GM18517 (cell line): Measurements from ENCODE around the gene HBG1.

Experiments
- ATAC-seq: cut with Tn5 transposase; IDR thresholded peaks from one replicate; pipeline ENCODE4 v1.9.1; 2021; ENCODE audit warnings: mild to moderate bottlenecking, moderate library complexity; ENCODE audit not compliant: unreplicated experiment

The HBG1 gene

DNA sequence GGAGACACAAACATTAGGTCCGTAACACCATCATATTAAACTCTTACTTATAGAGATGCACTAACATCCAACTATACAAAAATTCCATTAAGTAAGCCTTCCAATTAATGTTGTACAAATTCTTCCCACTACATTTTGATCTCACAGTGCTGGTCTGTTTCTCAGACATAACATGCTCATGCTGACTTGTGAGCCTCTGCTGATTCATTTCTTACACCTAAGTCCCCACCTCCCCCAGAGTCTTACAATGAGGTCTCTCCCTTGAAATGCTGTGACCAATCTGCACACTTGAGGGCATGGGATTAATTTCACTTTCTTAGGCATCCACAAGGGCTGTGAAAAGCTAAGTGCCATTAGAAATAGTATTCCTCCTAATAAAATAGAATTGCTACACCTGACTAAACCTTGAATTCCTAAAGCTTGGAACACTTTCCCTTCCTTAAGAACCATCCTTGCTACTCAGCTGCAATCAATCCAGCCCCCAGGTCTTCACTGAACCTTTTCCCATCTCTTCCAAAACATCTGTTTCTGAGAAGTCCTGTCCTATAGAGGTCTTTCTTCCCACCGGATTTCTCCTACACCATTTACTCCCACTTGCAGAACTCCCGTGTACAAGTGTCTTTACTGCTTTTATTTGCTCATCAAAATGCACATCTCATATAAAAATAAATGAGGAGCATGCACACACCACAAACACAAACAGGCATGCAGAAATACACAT, 2.0 kb downstream of the HBG1 start:
- ATAC-seq, result no peak

DNA sequence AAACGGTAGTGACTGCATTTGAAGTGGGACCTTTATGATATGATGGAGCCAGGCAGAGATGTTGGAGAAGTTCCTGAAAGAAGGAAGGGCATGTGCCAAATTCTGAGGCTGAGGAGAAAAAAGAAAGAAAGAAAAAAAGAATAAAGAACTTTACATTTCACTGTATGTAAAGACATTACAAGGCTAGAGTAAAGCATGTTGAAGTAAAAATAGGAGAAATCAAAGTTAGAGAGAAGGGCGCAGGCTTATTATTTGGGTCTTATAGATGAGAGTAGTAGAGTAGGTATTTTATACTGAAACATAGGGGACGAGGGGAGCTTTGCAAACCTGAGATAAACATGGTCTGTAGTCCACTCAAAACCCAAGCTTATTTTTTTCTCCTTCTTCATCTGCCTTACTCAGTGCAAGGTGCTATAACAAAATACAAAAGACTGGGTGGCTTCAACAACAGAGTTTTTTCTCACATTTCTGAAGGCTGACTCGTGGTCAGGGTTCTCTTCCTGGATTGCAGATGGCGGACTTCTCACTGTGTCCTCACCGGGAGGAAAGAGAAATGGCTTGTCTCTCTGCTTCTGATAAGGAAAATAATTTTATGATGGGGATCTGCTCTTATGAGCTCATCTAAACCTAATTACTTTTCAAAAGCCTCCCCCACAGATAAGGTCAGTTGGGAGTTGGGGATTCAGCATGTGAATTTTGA, 2.7 kb downstream of the HBG1 start:
- no peak for ATAC-seq

DNA sequence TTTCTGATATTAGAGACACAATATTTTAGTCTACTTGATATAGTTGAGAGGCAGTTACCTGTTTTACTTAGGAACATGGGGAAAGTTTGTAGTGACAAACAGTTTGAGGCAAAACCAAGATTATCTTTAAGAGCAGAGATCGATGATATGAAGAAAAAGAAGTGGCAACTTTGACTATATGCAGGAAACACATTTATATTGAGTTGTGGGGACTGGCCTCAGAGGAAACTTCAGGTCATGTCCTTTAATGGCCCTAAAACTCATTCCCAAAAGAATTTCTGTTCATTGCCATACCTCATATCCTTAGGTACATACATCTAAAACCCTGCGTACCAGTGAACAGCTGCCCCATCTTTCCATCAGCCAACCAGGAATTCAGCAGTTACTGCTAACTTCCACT, 4.5 kb downstream of the HBG1 start:
- ATAC-seq, result no peak

DNA sequence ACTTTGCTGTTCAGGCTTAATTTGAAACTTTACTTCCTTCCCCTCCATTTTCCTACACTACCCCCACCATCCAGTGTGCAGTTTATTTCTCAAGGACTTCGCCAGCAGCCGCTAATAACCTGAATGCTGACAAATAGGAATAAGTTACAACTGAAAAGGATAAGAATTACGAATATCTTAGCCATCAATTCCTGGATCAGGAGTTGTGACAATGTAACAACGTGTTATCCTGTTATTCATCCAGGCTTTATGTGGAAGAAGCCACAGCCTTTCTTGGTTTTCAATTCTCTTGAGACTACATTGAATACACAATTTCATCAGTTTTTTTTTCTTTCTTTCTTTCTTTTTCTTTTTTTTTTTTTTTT, 5.9 kb downstream of the HBG1 start:
- ATAC-seq, result no peak

DNA sequence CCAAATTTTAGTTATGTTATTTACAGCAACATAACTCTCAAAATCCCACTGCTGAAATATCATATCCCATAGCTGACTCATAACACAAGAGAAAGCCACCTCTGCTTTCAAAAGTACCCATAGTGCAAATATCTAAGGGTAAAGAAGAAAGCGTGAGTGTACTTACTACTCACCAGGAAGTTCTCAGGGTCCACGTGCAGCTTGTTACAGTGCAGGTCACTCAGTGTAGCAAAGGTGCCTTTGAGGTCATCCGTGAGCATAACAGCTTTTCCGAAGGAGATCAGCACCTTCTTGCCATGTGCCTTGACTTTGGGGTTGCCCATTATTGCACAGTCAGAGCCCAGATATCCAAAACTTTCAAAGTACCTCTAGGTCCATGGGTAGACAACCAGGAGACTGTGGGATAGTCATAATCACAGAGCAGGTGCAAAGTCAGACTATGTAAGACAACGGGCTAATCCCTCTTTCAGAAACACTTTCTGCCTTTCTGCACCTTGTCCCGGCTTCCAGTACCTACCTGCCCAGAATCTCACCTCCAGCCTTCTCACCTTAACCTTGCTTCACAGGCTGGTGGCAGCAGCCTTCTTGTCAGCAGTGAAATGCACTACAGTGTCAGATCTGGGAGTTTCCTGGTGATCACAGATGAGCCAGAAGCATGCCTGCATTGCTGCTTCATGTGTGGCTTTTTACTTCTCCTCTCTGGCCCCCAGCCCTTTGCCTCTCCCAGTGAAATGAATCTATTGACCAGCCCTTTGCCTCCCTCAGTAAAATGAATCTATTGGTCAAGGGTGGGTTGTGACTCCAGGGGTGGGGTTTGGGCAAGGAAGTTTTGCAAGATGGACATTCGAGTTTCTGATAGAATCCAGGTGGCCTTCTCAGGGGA, 6.5 kb downstream of the HBG1 start:
- ATAC-seq, result no peak

DNA sequence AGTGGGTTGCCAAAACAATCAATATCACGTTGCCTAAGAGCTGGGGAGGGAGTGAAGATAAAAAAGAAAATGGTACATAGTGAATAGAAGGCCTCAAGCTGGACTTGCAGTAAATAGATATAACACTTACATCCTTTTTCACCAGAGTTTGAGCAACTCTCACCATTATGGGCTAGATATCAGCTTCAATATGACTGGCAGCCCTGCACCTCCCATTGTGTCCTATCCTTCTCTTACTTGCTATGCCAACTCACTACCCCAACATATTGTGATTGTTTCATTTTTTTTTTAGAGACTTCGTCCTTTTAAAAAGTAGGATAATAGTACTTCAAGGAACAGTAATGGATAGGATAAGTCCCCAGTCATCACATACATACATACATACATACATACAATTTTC, 7.4 kb downstream of the HBG1 start:
- no peak for ATAC-seq

DNA sequence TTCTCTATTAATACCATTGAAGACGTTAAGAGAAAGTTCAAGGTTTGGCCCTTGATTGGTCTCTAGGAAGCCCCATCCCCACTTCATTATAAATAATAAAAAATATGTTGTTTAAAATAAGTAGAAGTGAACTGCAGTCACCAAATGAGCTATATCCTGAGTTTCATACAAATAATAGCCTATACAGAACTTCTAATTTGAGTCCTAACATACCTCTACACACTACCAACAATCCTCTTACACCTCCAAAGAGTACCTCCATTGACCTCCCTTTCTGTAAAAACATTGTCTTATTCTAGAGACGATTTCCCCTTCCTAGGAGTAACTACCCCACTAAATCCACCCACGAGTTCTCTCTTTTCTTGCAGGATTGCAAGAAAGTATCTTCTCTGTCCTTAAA, 8.2 kb downstream of the HBG1 start:
- ATAC-seq, result no peak

DNA sequence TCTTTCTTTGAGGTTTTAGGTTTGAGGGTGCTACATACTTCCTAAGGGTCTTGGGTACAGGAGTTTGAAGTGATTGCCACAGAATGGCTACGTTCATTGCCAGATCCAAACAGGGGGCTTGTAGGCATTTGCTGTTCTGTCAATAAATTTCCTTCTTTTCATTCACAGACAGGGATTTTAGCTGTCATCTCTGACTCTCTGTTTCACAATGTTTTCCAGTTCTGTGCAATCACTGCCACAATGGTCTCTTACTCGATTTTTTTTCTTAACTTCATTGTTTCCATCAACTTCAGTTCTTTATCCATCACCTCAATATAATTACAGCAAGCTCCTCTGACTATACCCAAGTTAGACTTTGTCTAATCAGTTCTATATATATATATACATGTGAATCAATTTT, 9.2 kb downstream of the HBG1 start:
- ATAC-seq, result no peak

DNA sequence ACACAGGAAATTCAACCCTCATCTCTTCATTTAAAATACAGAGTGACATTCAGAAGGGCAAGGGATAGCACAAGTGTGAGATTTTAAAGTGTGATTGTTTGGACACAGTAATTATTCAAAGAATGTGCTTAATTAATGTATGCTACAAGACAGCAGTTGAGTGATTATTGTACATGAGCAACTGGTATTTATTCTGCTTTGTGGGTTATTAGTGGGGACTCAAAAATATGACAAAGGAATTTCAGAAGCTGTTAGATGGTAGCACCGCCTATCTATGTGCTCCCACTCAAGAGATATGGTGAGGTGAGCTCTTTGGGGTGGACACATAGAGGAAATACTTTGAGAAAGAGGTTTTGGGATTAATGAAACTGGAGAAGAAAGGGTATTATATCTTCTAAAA, 9.6 kb downstream of the HBG1 start:
- ATAC-seq, result no peak

DNA sequence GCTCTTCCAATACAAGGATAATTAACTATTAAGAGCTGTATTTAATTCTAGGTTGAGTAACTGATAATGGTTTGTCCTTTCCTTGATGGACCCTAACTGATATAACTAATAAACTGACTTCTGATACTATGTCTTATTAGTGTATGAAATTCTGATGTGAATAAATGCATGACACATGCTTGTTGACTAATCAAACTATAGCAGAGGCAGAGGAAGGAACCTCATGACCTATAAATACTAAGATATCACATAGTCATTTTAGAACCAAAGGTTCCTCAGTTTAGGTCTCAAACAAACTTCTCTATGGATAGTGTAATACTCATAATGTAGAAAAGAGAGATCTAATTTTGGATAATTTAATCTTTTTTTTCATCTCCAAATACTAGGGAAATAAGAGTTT, 10.6 kb downstream of the HBG1 start:
- ATAC-seq, result no peak

DNA sequence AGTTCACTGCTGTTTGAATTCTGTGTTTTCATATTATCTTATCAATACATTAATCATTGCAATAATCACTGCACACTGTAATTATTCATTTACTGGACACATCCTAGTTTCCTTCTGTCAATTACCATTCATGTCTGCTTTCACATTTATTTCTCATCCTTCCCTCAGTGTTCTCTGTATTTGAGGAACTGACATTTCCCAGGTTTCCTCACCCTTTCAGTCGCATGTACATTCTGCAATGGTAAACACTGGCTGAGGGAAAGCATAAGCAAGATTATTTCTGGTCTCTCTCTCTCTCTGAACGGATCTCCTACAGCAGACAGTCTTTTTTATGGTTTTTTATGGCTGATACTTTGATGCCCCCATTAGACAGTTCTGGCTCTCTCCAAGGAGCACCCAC, 11.2 kb downstream of the HBG1 start:
- ATAC-seq, result no peak

DNA sequence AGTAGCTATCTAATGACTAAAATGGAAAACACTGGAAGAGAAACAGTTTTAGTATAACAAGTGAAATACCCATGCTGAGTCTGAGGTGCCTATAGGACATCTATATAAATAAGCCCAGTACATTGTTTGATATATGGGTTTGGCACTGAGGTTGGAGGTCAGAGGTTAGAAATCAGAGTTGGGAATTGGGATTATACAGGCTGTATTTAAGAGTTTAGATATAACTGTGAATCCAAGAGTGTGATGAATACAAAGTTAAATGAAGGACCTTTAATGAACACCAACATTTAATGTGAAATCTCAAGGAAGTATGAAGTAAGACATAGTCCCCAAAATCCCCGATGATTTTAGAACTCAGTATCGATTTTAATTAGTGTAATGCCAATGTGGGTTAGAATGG, 12.2 kb downstream of the HBG1 start:
- no peak for ATAC-seq

DNA sequence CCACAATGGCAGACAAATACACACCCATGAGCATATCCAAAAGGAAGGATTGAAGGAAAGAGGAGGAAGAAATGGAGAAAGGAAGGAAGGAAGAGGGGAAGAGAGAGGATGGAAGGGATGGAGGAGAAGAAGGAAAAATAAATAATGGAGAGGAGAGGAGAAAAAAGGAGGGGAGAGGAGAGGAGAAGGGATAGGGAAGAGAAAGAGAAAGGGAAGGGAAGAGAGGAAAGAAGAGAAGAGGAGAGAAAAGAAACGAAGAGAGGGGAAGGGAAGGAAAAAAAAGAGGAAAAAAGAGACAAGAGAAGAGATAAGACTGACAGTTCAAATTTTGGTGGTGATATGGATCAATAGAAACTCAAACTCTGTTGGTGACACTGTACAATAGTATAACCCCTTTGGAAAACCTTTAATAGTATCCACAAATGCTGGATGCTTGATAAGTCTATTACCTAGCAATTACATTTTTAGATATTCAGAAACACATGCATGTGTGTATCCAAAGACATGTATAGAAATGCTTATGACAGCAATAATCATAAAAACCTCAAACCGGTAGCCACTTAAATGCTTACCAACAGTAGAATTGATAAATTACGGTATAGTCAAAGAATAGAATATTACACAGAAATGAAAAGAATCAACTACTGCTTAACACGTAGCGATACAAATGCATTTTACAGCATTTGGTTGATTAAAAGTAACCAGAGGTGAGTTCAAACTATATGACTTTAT, 14.1 kb downstream of the HBG1 start:
- ATAC-seq, result no peak

DNA sequence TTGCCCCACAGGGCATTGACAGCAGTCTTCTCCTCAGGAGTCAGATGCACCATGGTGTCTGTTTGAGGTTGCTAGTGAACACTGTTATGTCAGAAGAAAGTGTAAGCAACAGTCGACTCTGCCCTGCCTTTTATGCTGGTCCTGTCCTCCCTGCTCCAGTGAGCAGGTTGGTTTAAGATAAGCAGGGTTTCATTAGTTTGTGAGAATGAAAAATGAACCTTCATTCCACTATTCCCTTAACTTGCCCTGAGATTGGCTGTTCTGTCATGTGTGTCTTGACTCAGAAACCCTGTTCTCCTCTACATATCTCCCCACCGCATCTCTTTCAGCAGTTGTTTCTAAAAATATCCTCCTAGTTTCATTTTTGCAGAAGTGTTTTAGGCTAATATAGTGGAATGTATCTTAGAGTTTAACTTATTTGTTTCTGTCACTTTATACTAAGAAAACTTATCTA, 15.2 kb downstream of the HBG1 start, which contains the start of gene HBD:
Gene HBD, minus strand, starts transcription at position 103 of the 454 bp plus-strand sequence. Its CDS starts 50 bp downstream, at position 53.
- ATAC-seq, result no peak

DNA sequence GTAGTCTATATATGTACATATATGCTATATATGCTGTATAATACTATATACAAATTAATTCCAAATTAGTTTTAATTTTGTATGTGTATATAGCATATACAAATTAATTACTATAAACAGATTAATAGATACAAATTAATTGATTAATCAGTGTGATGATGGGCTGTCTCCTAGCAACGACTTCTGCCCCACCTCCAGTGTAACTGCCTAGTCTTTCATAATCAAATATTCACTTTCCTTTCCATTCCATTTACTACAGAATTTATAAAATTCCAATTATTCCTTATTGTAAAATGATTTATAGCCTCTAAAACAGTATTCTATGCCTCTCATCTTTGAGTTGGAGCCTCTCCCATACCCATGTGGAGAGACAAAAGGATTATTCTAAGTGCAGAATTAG, 16.4 kb downstream of the HBG1 start:
- ATAC-seq, result no peak

DNA sequence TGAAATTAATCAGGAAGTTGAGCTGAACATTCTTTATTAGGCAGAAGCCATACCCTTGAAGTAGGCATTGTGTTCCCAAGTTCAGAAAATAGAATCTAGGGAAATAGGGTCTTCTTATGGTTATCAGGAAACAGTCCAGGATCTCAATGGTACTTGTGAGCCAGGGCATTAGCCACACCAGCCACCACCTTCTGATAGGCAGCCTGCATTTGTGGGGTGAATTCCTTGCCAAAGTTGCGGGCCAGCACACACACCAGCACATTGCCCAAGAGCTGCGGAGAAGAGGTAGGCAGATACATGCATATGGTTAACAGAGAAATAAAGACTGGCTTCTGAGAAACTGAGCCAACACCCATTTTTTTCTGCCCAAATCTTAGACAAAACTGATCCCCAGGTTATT, 16.8 kb downstream of the HBG1 start:
- ATAC-seq, result no peak

DNA sequence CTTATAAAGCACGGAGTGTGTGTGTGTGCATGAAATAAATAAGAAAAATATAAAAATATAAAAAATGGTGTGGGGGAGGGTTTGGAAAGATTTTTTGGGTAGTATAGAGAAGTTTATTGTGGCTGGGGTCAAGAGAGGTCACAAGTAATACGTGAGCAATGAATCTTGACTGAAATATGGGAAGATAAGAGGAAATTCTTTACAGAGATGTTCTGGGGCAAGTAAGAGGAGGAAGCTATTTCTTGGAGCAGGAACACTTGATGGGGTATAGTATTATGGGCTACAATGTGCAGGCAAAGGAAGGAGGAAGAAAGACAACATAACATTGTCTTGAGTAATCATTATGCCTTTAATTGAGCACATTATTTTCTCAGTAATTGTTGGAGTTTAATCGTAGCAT, 17.5 kb downstream of the HBG1 start:
- ATAC-seq, result no peak

DNA sequence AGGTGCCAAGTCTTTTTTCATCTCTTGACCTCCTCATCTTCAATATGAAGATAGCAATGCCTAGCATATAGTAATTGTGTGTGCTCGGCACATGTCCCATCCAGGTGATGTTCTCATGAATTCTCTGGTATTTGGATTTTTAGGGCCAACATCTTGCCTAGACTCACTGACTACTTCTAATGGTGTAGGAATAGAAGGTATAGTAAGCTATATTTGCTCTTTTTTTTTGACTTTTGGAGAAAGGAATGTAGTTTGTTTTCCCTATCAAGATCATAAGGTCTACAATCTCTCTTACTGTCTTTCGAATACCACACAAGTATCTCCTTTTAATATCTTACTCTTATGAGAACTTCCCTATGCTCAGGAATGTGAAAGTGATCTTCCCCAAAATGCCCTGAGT, 18.5 kb downstream of the HBG1 start:
- no peak for ATAC-seq

DNA sequence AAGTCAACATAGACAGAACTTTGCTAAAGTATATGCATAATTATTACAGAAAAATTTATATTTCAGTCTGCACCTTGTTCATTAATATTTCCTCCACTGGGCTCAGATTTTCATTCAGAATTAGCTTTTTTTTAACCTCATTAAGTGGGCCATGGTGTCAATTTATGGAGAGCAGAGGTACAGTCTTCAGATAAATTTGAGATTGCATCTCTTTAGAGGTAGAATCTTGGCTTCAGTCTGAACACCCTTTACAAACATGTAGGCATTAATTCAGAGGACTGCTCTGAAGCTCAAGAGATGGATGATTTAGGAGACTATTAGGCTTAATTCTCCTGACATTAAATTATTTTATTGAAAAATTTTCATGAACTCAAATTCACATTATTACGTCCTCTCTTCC, 19.4 kb downstream of the HBG1 start:
- ATAC-seq, result no peak

DNA sequence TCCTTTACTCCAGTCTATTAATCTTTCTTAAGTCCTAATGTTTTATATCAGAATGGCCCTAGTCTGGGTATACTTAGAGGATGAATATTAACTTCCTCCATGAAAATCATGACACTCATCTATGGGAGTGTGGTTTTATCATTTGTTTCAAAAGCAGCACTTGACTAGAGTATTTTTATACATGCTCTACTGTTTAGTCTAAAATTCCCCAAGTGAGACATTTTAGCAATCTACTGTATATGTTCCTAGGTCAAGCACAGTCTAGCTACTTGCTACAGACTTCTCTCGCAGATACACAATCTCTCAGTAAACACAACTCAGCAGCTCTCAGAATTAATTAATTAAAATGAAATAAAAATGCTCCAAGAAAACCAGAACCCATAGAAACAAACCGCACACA, 19.9 kb downstream of the HBG1 start:
- no peak for ATAC-seq

DNA sequence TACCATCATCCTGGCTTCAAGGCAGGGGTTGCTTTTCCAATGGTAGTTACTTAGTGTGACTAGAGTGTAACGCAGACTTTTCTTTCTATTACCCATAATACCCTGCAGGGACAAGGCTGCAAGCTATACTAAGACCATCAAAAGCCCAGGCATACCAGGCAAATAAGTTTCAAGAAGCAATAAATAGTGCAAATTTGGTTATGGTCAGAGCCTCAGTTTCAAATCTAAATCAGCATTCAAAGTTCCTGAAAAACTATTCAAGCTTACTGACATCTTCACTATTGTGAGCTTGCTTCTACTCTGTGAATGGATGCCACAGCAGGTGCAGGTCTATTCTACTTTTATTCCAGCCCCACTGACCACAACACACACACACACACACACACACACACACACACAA, 20.3 kb downstream of the HBG1 start:
- ATAC-seq, result no peak
